DND-41 (cell line): ENCODE measurements around the gene NEDD9.

Experiments used
- CTCF ChIP-seq: IDR thresholded peaks from 2 replicates; pipeline ENCODE4 v1.5.1; 2012; ENCODE audit warnings: borderline replicate concordance, low read length, moderate library complexity, mild to moderate bottlenecking; ENCODE audit not compliant: poor library complexity, severe bottlenecking; ENCODE audit errors: extremely low read depth
- EZH2 ChIP-seq: IDR thresholded peaks from 3 replicates; pipeline ENCODE4 v1.6.1; 2012; ENCODE audit warnings: borderline replicate concordance, low read depth, mild to moderate bottlenecking, moderate library complexity, low read length, inconsistent platforms; ENCODE audit not compliant: severe bottlenecking

- no peak for TF ChIP-seq CTCF
- TF ChIP-seq EZH2 = no peak
These were observed 92.4 kb downstream of the NEDD9 start for GRCh38 chr6:11140056-11140455.
